ENCODE data around the gene TECPR1.

DNA sequence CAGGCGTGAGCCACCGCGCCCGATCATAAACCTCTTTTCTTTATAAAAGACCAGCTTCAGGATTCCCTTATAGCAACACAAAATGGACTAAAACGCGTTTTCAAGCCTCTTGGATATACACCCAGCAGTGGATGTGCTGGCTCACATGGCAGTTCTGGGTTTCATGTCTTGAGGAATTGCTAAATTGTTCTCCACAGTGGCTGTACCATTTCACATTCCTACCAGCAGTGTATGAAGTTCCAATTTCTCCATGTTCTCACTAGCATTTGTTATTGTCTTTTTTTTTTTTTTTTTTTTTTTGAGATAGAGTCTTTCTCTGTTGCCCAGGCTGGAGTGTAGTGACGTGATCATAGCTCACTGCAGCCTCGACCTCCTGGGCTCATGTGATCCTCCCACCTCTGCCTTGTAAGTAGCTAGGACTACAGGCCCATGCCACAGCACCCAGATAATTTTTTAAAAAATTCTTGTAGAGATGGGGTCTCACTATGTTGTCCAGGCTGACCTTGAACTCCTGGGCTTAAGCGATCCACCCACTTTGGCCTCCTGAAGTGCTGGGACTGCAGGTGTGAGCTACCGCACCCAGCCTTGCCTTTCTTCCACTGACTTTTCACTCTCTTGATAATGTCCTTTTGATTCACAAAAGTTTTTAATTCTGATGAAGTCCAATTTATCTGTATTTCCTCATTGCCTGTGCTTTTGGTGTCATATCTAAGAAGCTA lies 17.4 kb downstream of the TECPR1 start:
- TF ChIP-seq ZNF274 (IDR thresholded peaks at IDR 0.05; ENCODE audit: low read depth, low read length) (no peak), SUZ12 (IDR thresholded peaks at IDR 0.05; ENCODE audit: extremely low read depth, insufficient read depth, insufficient read length) (no peak)

Measured in NT2/D1 (cell line).